IMR-90 (cell line): ENCODE measurements around the gene BUD23. TPM values are rescaled to one million over a fixed set of nuclear protein-coding genes. Genes with fewer than 3 reads are reported as not detected.

ENCODE experiments used
- ATAC-seq: fragments of 200-7000 bp; cut with Tn5 transposase; 2 replicates; pipeline ENCODE4 v1.9.1; 2020; ENCODE audit warnings: low read depth, mild to moderate bottlenecking, moderate library complexity
- BruUV-seq: library from RNA; stranded (reverse); fragments of 400-500 nt; replicated peaks from 2 replicates; lab custom pipeline; 2021; lab: Mats Ljungman, UMichigan
- CTCF ChIA-PET: fragments of 300-600 bp; formaldehyde crosslinking; extraction: SDS; loops from one replicate; lab custom pipeline; 2021; ENCODE audit warnings: antibody characterized with exemption; lab: Yijun Ruan, JAX
- POLR2A ChIA-PET: fragments of 300-600 bp; sonication (Branson Sonifier 250); formaldehyde crosslinking; loops from one replicate; lab custom pipeline; 2022; ENCODE audit warnings: antibody characterized with exemption; ENCODE audit not compliant: unreplicated experiment; lab: Charles Lee
- DNase-seq: peaks from one replicate; pipeline ENCODE4 v3.0.0; 2013
- H2AFZ ChIP-seq: replicated peaks from 2 replicates; pipeline ENCODE3; 2013; ENCODE audit warnings: low read length, mild to moderate bottlenecking; ENCODE audit not compliant: poor library complexity
- H2AK5ac ChIP-seq: 2 replicates; pipeline ENCODE4 v1.6.1; 2013; ENCODE audit warnings: low read depth, low read length, inconsistent platforms
- H2AK9ac ChIP-seq: replicated peaks from 2 replicates; pipeline ENCODE3; 2013; ENCODE audit warnings: mild to moderate bottlenecking, low read depth, low read length, moderate library complexity; ENCODE audit not compliant: poor library complexity
- H2BK120ac ChIP-seq: 2 replicates; pipeline ENCODE4 v1.6.1; 2013; ENCODE audit warnings: low read depth, low read length, inconsistent platforms
- H2BK15ac ChIP-seq: 3 replicates; pipeline ENCODE4 v1.6.1; 2013; ENCODE audit warnings: low read depth, low read length, inconsistent platforms
- H2BK20ac ChIP-seq: 2 replicates; pipeline ENCODE4 v1.6.1; 2013; ENCODE audit warnings: low read depth, mild to moderate bottlenecking, inconsistent platforms, low read length, moderate library complexity
- H2BK5ac ChIP-seq: 2 replicates; pipeline ENCODE4 v1.6.1; 2013; ENCODE audit warnings: mild to moderate bottlenecking, low read depth, low read length, inconsistent platforms; ENCODE audit not compliant: poor library complexity, severe bottlenecking
- H3K14ac ChIP-seq: replicated peaks from 2 replicates; pipeline ENCODE4 v1.6.1; 2013; ENCODE audit warnings: low read depth, low read length, inconsistent platforms
- H3K18ac ChIP-seq: 2 replicates; pipeline ENCODE4 v1.6.1; 2013; ENCODE audit warnings: low read depth, low read length, control low read depth
- H3K23ac ChIP-seq: 2 replicates; pipeline ENCODE4 v1.6.1; 2013; ENCODE audit warnings: low read depth, low read length, inconsistent platforms
- H3K27ac ChIP-seq: 2 replicates; pipeline ENCODE4 v1.5.1; 2013; ENCODE audit warnings: mild to moderate bottlenecking, control low read depth, low read length; ENCODE audit not compliant: insufficient read depth
- H3K27me3 ChIP-seq: 2 replicates; pipeline ENCODE4 v1.6.1; 2013; ENCODE audit warnings: low read length; ENCODE audit not compliant: control insufficient read depth, insufficient read depth
- H3K36me3 ChIP-seq: 2 replicates; pipeline ENCODE4 v1.6.1; 2013; ENCODE audit warnings: low read length, mixed read lengths; ENCODE audit not compliant: control insufficient read depth, insufficient read depth
- H3K4ac ChIP-seq: 2 replicates; pipeline ENCODE4 v1.6.1; 2013; ENCODE audit warnings: low read depth, low read length, inconsistent platforms
- H3K4me1 ChIP-seq: 2 replicates; pipeline ENCODE4 v1.6.1; 2013; ENCODE audit warnings: low read length, mixed read lengths; ENCODE audit not compliant: control insufficient read depth, insufficient read depth
- H3K4me2 ChIP-seq: 2 replicates; pipeline ENCODE4 v1.6.1; 2013; ENCODE audit warnings: low read depth, mild to moderate bottlenecking, control low read depth, low read length, moderate library complexity
- H3K4me3 ChIP-seq: 2 replicates; pipeline ENCODE4 v1.5.1; 2013; ENCODE audit warnings: low read depth, mild to moderate bottlenecking, control low read depth, low read length, moderate library complexity; ENCODE audit not compliant: insufficient read depth
- H3K56ac ChIP-seq: 2 replicates; pipeline ENCODE4 v1.6.1; 2013; ENCODE audit warnings: low read length, inconsistent platforms; ENCODE audit not compliant: insufficient read depth; ENCODE audit errors: extremely low read depth
- H3K79me1 ChIP-seq, 2 experiments: 2 replicates each; pipeline ENCODE4 v1.6.1; 2013; ENCODE audit warnings: low read length in 2 of 2, inconsistent platforms in 1 of 2, low read depth in 1 of 2
- H3K9ac ChIP-seq: 2 replicates; pipeline ENCODE4 v1.6.1; 2013; ENCODE audit warnings: low read depth, low read length, control low read depth
- H3K9me1 ChIP-seq: 2 replicates; pipeline ENCODE4 v1.6.1; 2013; ENCODE audit warnings: low read length, inconsistent platforms; ENCODE audit not compliant: insufficient read depth
- H3K9me3 ChIP-seq: 2 replicates; pipeline ENCODE4 v1.6.1; 2013; ENCODE audit warnings: low read length; ENCODE audit not compliant: control insufficient read depth, insufficient read depth
- H4K20me1 ChIP-seq: 2 replicates; pipeline ENCODE4 v1.6.1; 2013; ENCODE audit warnings: low read length, inconsistent platforms; ENCODE audit not compliant: insufficient read depth
- H4K5ac ChIP-seq: 2 replicates; pipeline ENCODE4 v1.6.1; 2013; ENCODE audit warnings: mild to moderate bottlenecking, low read depth, low read length, control low read depth
- H4K8ac ChIP-seq, 2 experiments: 2 replicates each; pipeline ENCODE4 v1.6.1; 2013; ENCODE audit warnings: low read depth in 2 of 2, low read length in 2 of 2, control low read depth in 1 of 2, inconsistent platforms in 1 of 2
- H4K91ac ChIP-seq: 2 replicates; pipeline ENCODE4 v1.6.1; 2013; ENCODE audit warnings: low read depth, low read length, inconsistent platforms; ENCODE audit not compliant: insufficient read depth
- BHLHE40 ChIP-seq: fragments of 150-350 bp; IDR thresholded peaks from 2 replicates; pipeline ENCODE4 v1.6.1; 2016; ENCODE audit warnings: mild to moderate bottlenecking, low read depth, low read length
- CEBPB ChIP-seq: IDR thresholded peaks from 2 replicates; pipeline ENCODE4 v1.6.1; 2012; ENCODE audit warnings: low read depth, low read length, improper control_type of control experiment
- CHD1 ChIP-seq: IDR thresholded peaks from 2 replicates; pipeline ENCODE4 v1.6.1; 2012; ENCODE audit warnings: low read depth, low read length, improper control_type of control experiment
- CTCF ChIP-seq: conservative IDR thresholded peaks from 2 replicates; pipeline ENCODE4 v1.5.1; 2012; ENCODE audit warnings: mild to moderate bottlenecking, low read depth, low read length, improper control_type of control experiment
- ELK1 ChIP-seq: fragments of 150-350 bp; IDR thresholded peaks from 2 replicates; pipeline ENCODE4 v1.6.1; 2016; ENCODE audit warnings: low read depth, mild to moderate bottlenecking, low read length, moderate library complexity, borderline replicate concordance
- MAFK ChIP-seq: IDR thresholded peaks from 2 replicates; pipeline ENCODE4 v1.6.1; 2012; ENCODE audit warnings: low read depth, low read length, improper control_type of control experiment
- MAZ ChIP-seq: IDR thresholded peaks from 2 replicates; pipeline ENCODE4 v1.6.1; 2012; ENCODE audit warnings: low read depth, mild to moderate bottlenecking, low read length, improper control_type of control experiment, moderate library complexity, borderline replicate concordance
- NFE2L2 ChIP-seq: fragments of 150-350 bp; IDR thresholded peaks from 2 replicates; pipeline ENCODE4 v1.6.1; 2016; ENCODE audit warnings: low read depth, mild to moderate bottlenecking, low read length
- POLR2A ChIP-seq: IDR thresholded peaks from 2 replicates; pipeline ENCODE4 v1.6.1; 2012; ENCODE audit warnings: mild to moderate bottlenecking, low read depth, low read length
- WGBS, 2 experiments: methylation state at CpG; one replicate each; pipeline versions ENCODE4 v1.1.5 to v1.1.7; 2013; ENCODE audit warnings: missing lambda C conversion rate in 2 of 2; ENCODE audit not compliant: insufficient read length in 1 of 2; ENCODE audit errors: extremely low coverage in 2 of 2; 5-methylcytosine and 5-hydroxymethylcytosine counted together
- dilution Hi-C: fragments of 300-500 bp; cut with HindIII; formaldehyde crosslinking; loops from one replicate; pipeline ENCODE4 v1.14.3; 2018; ENCODE audit warnings: low sequenced_read_pairs; ENCODE audit not compliant: unreplicated experiment
- in situ Hi-C: fragments of 300-500 bp; cut with MboI; formaldehyde crosslinking; loops from 3 replicates; pipeline ENCODE4 v1.14.3; 2019; ENCODE audit warnings: low sequenced_read_pairs, inconsistent platforms, mixed read lengths
- intact Hi-C: fragments of 100-400 bp; cut with micrococcal nuclease; formaldehyde crosslinking; loops from 2 replicates; pipeline ENCODE4 v1.10.0; 2022
- polyA plus RNA-seq, 3 experiments: library from polyadenylated mRNA; depleted of rRNA; stranded (reverse); fragments of >200 nt; gene quantifications; 2 replicates each; pipeline ENCODE4 v1.2.3, GENCODE V29; 2012; ENCODE audit warnings: low replicate concordance in 1 of 3
- total RNA-seq: library from RNA; depleted of rRNA; stranded (reverse); fragments of >200 nt; gene quantifications from 2 replicates; pipeline ENCODE4 v1.2.3, GENCODE V29; 2012

The BUD23 gene
- total and polyA plus RNA-seq, 2 of the 4 experiments (the other 2 are of a cell fraction): 35.7 to 65.2 TPM

- no peak overlapping the region for H2BK120ac ChIP-seq
- no peak for DNase-seq
- H3K56ac ChIP-seq: no peak overlapping the region
- ATAC-seq: no peak
- H4K8ac ChIP-seq: no peak overlapping the region
- H4K5ac ChIP-seq: no peak overlapping the region
- peaks cover 4% of the 10 kb centered on the region; the same call in 1 of the 2 replicates for H3K4me1 ChIP-seq
- H3K27me3 ChIP-seq: peaks cover 21% of the 10 kb centered on the region
- H3K9me1 ChIP-seq: no peaks in the 10 kb centered on the region
- H2AK9ac ChIP-seq: no peak overlapping the region
- BruUV-seq: no TSS peak
- no peaks in the 10 kb centered on the region for H4K20me1 ChIP-seq
- 70% methylated on average over 3 of the region's 8 CpGs; no CpG with 5 or more reads in 1 of the 2 experiments for WGBS, 2 experiments
- no peak overlapping the region for H3K27ac ChIP-seq
- dilution Hi-C loops (no loop called here), intact Hi-C loops (no loop called here), in situ Hi-C loops (no loop called here)
- no peak overlapping the region for H3K18ac ChIP-seq
- H3K36me3 ChIP-seq: no peaks in the 10 kb centered on the region
- no peak overlapping the region for H3K14ac ChIP-seq
- H3K4me2 ChIP-seq: no peak overlapping the region
- TF ChIP-seq NFE2L2 (no peak), CEBPB (no peak), CHD1 (no peak), MAZ (no peak), POLR2A (no peak), BHLHE40 (no peak), MAFK (no peak), ELK1 (no peak), CTCF (no peak)
- H3K4ac ChIP-seq: no peak overlapping the region
- no peak overlapping the region for H2BK15ac ChIP-seq
- H3K23ac ChIP-seq: no peak overlapping the region
- no peak overlapping the region for H4K91ac ChIP-seq
- no peak overlapping the region for H3K4me3 ChIP-seq
- H2BK5ac ChIP-seq: no peak overlapping the region
- ChIA-PET POLR2A (no interaction called here), CTCF (interaction anchor here (0.7 kb wide), 1 partner anchor 34 kb away, joined by 3 read pairs; no protein-coding TSS in a partner anchor)
- H3K79me1 ChIP-seq: no peaks in the 10 kb centered on the region
- H3K9ac ChIP-seq: no peak overlapping the region
- H2AFZ ChIP-seq: no peak overlapping the region
- no peak overlapping the region for H2BK20ac ChIP-seq
- H2AK5ac ChIP-seq: no peak overlapping the region
- no peaks in the 10 kb centered on the region for H3K9me3 ChIP-seq
These were observed 49.6 kb upstream of the BUD23 start for GRCh38 chr7:73633844-73634243.
